Measurements from ENCODE around the gene IQSEC1.

IQSEC1 gene

GRCh38 chr3:13058346-13059120 lies 14.7 kb downstream of the IQSEC1 start:
- no peaks in the 10 kb centered on the region for H3K9me3 Mint-ChIP-seq
- no peak for DNase-seq
- peaks cover 3% of the 10 kb centered on the region for H3K27me3 Mint-ChIP-seq (ENCODE audit: low read depth, poor library complexity)
- no peak overlapping the region for H3K4me3 Mint-ChIP-seq
- H3K27ac Mint-ChIP-seq = no peak overlapping the region
- peaks cover 16% of the 10 kb centered on the region for H3K4me1 Mint-ChIP-seq
- no peaks in the 10 kb centered on the region for H3K36me3 Mint-ChIP-seq (ENCODE audit: low read depth)
- TF ChIP-seq CTCF (IDR thresholded peaks at IDR 0.05) = no peak

- H3K27ac Mint-ChIP-seq = peak overlapping the region; percentile 52
- H3K36me3 Mint-ChIP-seq (ENCODE audit: low read depth) = no peaks in the 10 kb centered on the region
- DNase-seq = no peak
- TF ChIP-seq CTCF (IDR thresholded peaks at IDR 0.05) = no peak
- peaks cover 10% of the 10 kb centered on the region for H3K27me3 Mint-ChIP-seq (ENCODE audit: low read depth, poor library complexity)
- no peak overlapping the region for H3K4me3 Mint-ChIP-seq
- no peaks in the 10 kb centered on the region for H3K9me3 Mint-ChIP-seq
- H3K4me1 Mint-ChIP-seq = peaks cover 16% of the 10 kb centered on the region
Measured at GRCh38 chr3:13057282-13058040, 15.8 kb downstream of the IQSEC1 start.

GRCh38 chr3:13055634-13056033 lies 17.6 kb downstream of the IQSEC1 start:
- TF ChIP-seq CTCF (IDR thresholded peaks at IDR 0.05) = no peak
- no peaks in the 10 kb centered on the region for H3K9me3 Mint-ChIP-seq
- no peaks in the 10 kb centered on the region for H3K36me3 Mint-ChIP-seq (ENCODE audit: low read depth)
- H3K4me1 Mint-ChIP-seq = peaks cover 32% of the 10 kb centered on the region
- H3K27ac Mint-ChIP-seq = no peak overlapping the region
- DNase-seq = no peak
- peaks cover 10% of the 10 kb centered on the region for H3K27me3 Mint-ChIP-seq (ENCODE audit: low read depth, poor library complexity)
- H3K4me3 Mint-ChIP-seq = no peak overlapping the region

- Mint-ChIP-seq H3K27me3 (ENCODE audit: low read depth, poor library complexity) (peaks cover 10% of the 10 kb centered on the region), H3K27ac (no peak overlapping the region), H3K9me3 (no peaks in the 10 kb centered on the region), H3K36me3 (ENCODE audit: low read depth) (no peaks in the 10 kb centered on the region), H3K4me3 (no peak overlapping the region), H3K4me1 (peaks cover 32% of the 10 kb centered on the region)
- no peak for DNase-seq
- TF ChIP-seq CTCF (IDR thresholded peaks at IDR 0.05) = no peak
Measured at GRCh38 chr3:13054341-13055285, 18.6 kb downstream of the IQSEC1 start.

- H3K27me3 Mint-ChIP-seq (ENCODE audit: low read depth, poor library complexity) = peaks cover 8% of the 10 kb centered on the region
- no peak overlapping the region for H3K4me3 Mint-ChIP-seq
- no peak overlapping the region for H3K27ac Mint-ChIP-seq
- H3K9me3 Mint-ChIP-seq = no peaks in the 10 kb centered on the region
- no peak for TF ChIP-seq CTCF (IDR thresholded peaks at IDR 0.05)
- H3K36me3 Mint-ChIP-seq (ENCODE audit: low read depth) = no peaks in the 10 kb centered on the region
- DNase-seq = no peak
- H3K4me1 Mint-ChIP-seq = peaks cover 32% of the 10 kb centered on the region
Measured at GRCh38 chr3:13053893-13054292, 19.3 kb downstream of the IQSEC1 start.

All from nephron progenitor cell (in vitro differentiated cells).